ENCODE measurements around the gene ZNF398. TPM values are rescaled to one million over a fixed set of nuclear protein-coding genes. Genes with fewer than 3 reads are reported as not detected.
A peak's percentile ranks its signal among the peaks of the same experiment; 100 is the strongest.

Gene ZNF398
- total RNA-seq (10 to 100 TPM; 13.0 to 19.7 (median 18.4) TPM), polyA plus RNA-seq (1 to 10 TPM; 2.4 to 5.3 (median 2.5) TPM)

- DNase-seq, result peak; percentile 77
- peaks cover 0 to 31% (median 21%) of the 10 kb centered on the region in 4 donors for H3K4me1 ChIP-seq
- TF ChIP-seq EP300 (IDR thresholded peaks at IDR 0.05), result no peak
- TF ChIP-seq POLR2A (IDR thresholded peaks at IDR 0.05), result no peak
- peak in 3 of 4 donors; percentile 25 to 67 (median 54) for TF ChIP-seq POLR2AphosphoS5 (IDR thresholded peaks at IDR 0.05)
- peak; percentile 21 to 84 (median 31) for TF ChIP-seq CTCF (IDR thresholded peaks at IDR 0.05)
- WGBS, 2 donors, result 1% methylated on average over 79 of the region's 79 CpGs
- H3K9me3 ChIP-seq, result no peaks in the 10 kb centered on the region
- peak within 1 kb of the TSS; percentile 72 to 92 (median 84) for H3K4me3 ChIP-seq
- H3K27ac ChIP-seq, result peak within 1 kb of the TSS; percentile 89 to 94 (median 92)
- intact Hi-C loops (cut with DNase I), result loop anchor here (1.0 to 5.0 kb wide), 5 partner anchors 21 to 1260 kb away; partner anchors contain the start of genes EZH2, ZNF282, ZNF425 and ZNF786
- no peaks in the 10 kb centered on the region for H3K36me3 ChIP-seq
- H3K27me3 ChIP-seq, result no peaks in the 10 kb centered on the region
Measured at GRCh38 chr7:149147072-149147751, at the start of gene ZNF398. ZNF398 (plus strand) TSS chr7:149147453; CDS start chr7:149147743, 290 bp downstream.

GRCh38 chr7:149099058-149099457, 48.2 kb upstream of the ZNF398 start:
- Histone ChIP-seq H3K36me3 (peaks cover 0 to 9% (median 0%) of the 10 kb centered on the region in 4 donors), H3K4me1 (no peaks in the 10 kb centered on the region), H3K27me3 (no peaks in the 10 kb centered on the region), H3K4me3 (no peak overlapping the region), H3K9me3 (no peaks in the 10 kb centered on the region), H3K27ac (no peak overlapping the region)
- 75 to 82% methylated on average over 6 of the region's 6 CpGs for WGBS, 2 donors
- TF ChIP-seq EP300 (IDR thresholded peaks at IDR 0.05), result no peak
- no peak for TF ChIP-seq CTCF (IDR thresholded peaks at IDR 0.05)
- no peak for TF ChIP-seq POLR2A (IDR thresholded peaks at IDR 0.05)
- TF ChIP-seq POLR2AphosphoS5 (IDR thresholded peaks at IDR 0.05), result no peak
- DNase-seq, result no peak
- intact Hi-C loops (cut with DNase I), result no loop called here

GRCh38 chr7:149100821-149101220, 46.4 kb upstream of the ZNF398 start:
- TF ChIP-seq EP300 (IDR thresholded peaks at IDR 0.05), result no peak
- TF ChIP-seq POLR2AphosphoS5 (IDR thresholded peaks at IDR 0.05), result no peak
- no peak for TF ChIP-seq CTCF (IDR thresholded peaks at IDR 0.05)
- TF ChIP-seq POLR2A (IDR thresholded peaks at IDR 0.05), result no peak
- Histone ChIP-seq H3K4me3 (no peak overlapping the region), H3K36me3 (peaks cover 0 to 22% (median 3%) of the 10 kb centered on the region in 4 donors), H3K27me3 (no peaks in the 10 kb centered on the region), H3K27ac (no peak overlapping the region), H3K4me1 (no peaks in the 10 kb centered on the region), H3K9me3 (no peaks in the 10 kb centered on the region)
- no peak for DNase-seq
- intact Hi-C loops (cut with DNase I), result no loop called here
- 92 to 94% methylated on average over 2 of the region's 2 CpGs for WGBS, 2 donors

DNA sequence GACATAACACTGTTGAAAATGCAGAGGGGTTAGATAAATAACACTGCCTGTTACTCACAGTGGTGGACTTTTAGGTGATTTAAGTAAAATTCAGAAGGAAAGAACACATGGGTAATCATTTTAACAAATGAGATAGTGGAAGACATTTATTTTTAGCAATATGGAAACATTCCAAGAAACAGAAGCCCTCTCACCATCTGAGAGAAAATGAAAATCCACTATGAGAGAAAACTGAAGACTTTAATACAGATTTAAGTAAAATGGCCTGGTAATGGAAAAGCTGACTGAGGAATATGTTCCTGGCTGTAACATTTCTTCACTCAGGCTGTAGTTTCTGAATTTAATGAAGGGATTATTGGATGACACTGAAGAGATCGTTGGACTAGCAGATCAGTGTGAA, 44.6 kb upstream of the ZNF398 start:
- Histone ChIP-seq H3K4me1 (no peaks in the 10 kb centered on the region), H3K4me3 (no peak overlapping the region), H3K9me3 (no peaks in the 10 kb centered on the region), H3K27me3 (no peaks in the 10 kb centered on the region), H3K36me3 (peaks cover 0 to 22% (median 3%) of the 10 kb centered on the region in 4 donors), H3K27ac (no peak overlapping the region)
- 76 to 86% methylated on average over 1 of the region's 1 CpG for WGBS, 2 donors
- TF ChIP-seq POLR2AphosphoS5 (IDR thresholded peaks at IDR 0.05) (no peak), CTCF (IDR thresholded peaks at IDR 0.05) (no peak), EP300 (IDR thresholded peaks at IDR 0.05) (no peak), POLR2A (IDR thresholded peaks at IDR 0.05) (no peak)
- intact Hi-C loops (cut with DNase I), result no loop called here
- no peak for DNase-seq

All from sigmoid colon (tissue), 7 donors.